ENCODE data around the gene EPO.

The EPO gene

GRCh38 chr7:100679129-100679926 lies 40.9 kb upstream of the EPO start:
- Mint-ChIP-seq H3K4me1 (ENCODE audit: low read depth) (peaks cover 42% of the 10 kb centered on the region), H3K9me3 (no peaks in the 10 kb centered on the region), H3K27me3 (no peaks in the 10 kb centered on the region), H3K36me3 (ENCODE audit: low read depth) (peaks cover 94% of the 10 kb centered on the region), H3K27ac (peak overlapping the region; percentile 9), H3K4me3 (no peak overlapping the region)
- intact Hi-C loops (cut with micrococcal nuclease): loop anchor here (10.0 kb wide), 1 partner anchor 95 kb away; the partner anchor contains the start of genes FBXO24 and LRCH4

- Mint-ChIP-seq H3K36me3 (ENCODE audit: low read depth) (peaks cover 94% of the 10 kb centered on the region), H3K4me1 (ENCODE audit: low read depth) (peaks cover 42% of the 10 kb centered on the region), H3K9me3 (no peaks in the 10 kb centered on the region), H3K4me3 (no peak overlapping the region), H3K27ac (peak overlapping the region; percentile 9), H3K27me3 (no peaks in the 10 kb centered on the region)
- intact Hi-C loops (cut with micrococcal nuclease): loop anchor here (10.0 kb wide), 1 partner anchor 95 kb away; the partner anchor contains the start of genes FBXO24 and LRCH4
Observed at GRCh38 chr7:100679927-100680575, 40.2 kb upstream of the EPO start.

GRCh38 chr7:100680576-100681271 lies 39.5 kb upstream of the EPO start:
- Mint-ChIP-seq H3K27ac (peak overlapping the region; percentile 9), H3K4me3 (no peak overlapping the region), H3K36me3 (ENCODE audit: low read depth) (peaks cover 100% of the 10 kb centered on the region)

DNA sequence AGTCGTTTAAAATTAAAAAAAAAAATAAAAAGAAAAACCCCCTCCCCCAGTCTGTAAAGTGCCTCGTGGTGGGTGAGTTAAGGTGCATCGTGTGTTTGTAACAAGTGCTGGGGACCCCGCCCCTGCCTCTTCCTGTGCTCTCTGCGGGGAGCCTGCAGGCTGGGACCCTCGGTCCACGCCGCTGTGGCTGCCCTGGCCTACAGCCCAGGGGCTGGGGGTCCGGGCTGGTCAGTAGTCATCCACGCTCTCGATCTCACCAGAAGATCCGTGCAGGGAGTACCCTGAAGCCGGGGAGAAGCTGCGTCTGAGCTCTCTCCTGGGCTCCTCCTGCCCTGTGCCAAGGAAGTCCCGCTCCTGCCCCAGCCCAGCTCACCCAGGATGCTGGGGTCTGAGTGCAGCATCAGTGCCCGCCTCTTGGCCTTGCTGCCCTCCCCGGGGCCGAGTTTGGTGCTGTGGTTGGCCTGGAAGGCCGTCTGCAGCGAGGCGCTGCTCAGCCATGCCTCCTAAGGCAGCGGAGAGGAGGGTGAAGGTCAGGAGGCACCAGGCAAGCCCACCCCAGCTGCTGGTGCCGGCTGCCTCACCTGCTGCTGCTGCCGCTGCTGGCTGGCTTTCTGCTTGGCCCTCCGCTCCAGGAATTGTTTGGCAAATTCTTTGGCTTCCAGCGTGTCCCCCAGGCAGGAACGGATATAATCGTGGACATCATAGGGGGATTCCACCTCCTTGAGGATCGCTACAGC lies 38.6 kb upstream of the EPO start:
- H3K4me1 Mint-ChIP-seq (ENCODE audit: low read depth): peaks cover 36% of the 10 kb centered on the region
- no peak overlapping the region for H3K4me3 Mint-ChIP-seq
- intact Hi-C loops (cut with micrococcal nuclease): no loop called here
- peaks cover 100% of the 10 kb centered on the region for H3K36me3 Mint-ChIP-seq (ENCODE audit: low read depth)
- H3K27me3 Mint-ChIP-seq: no peaks in the 10 kb centered on the region
- H3K27ac Mint-ChIP-seq: no peak overlapping the region
- H3K9me3 Mint-ChIP-seq: no peaks in the 10 kb centered on the region

More at GRCh38 chr7:100680576-100681271, 39.5 kb upstream of the EPO start:
- Mint-ChIP-seq H3K4me1 (ENCODE audit: low read depth) (peaks cover 42% of the 10 kb centered on the region), H3K9me3 (no peaks in the 10 kb centered on the region), H3K27me3 (no peaks in the 10 kb centered on the region)
- intact Hi-C loops (cut with micrococcal nuclease): no loop called here

GRCh38 chr7:100682228-100682741 lies 38.0 kb upstream of the EPO start:
- peaks cover 32% of the 10 kb centered on the region for H3K4me1 Mint-ChIP-seq (ENCODE audit: low read depth)
- H3K27me3 Mint-ChIP-seq: no peaks in the 10 kb centered on the region
- H3K27ac Mint-ChIP-seq: no peak overlapping the region
- intact Hi-C loops (cut with micrococcal nuclease): no loop called here
- H3K9me3 Mint-ChIP-seq: no peaks in the 10 kb centered on the region
- peaks cover 100% of the 10 kb centered on the region for H3K36me3 Mint-ChIP-seq (ENCODE audit: low read depth)
- H3K4me3 Mint-ChIP-seq: no peak overlapping the region

DNA sequence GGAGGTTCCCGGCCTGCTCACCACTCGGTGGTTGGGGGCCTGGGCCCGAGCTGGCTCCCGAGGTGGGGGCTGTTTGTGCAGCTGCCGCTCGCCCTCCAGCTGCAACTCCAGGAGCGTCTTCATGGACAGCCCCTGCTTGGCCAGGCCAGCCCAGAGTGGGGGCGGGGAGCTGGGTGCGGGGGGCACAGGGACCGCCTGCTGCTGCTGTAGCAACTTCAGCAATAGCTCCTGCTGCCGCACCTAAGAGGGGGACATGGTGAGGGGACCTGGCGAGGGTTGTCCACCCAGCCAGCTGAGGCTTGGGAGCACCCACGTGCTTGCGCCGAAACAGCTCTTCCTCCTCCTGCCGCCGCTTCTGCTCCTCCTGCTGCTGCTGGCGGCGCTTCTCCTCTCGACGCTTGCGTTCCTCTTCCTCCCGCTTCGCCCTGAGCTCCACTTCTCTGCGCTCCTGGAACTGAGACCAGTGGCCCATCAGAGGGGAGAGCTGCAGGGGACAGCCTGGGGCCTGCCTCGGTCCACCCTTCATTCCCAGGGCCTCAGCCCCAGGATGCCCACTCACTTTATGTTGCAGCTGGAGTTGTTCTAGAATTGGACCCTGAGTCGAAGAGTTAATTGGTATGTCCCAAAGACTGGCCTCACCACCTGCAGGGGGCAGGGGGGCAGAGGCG lies 37.1 kb upstream of the EPO start:
- intact Hi-C loops (cut with micrococcal nuclease): no loop called here
- Mint-ChIP-seq H3K27me3 (no peaks in the 10 kb centered on the region), H3K27ac (no peak overlapping the region), H3K9me3 (no peaks in the 10 kb centered on the region), H3K4me3 (no peak overlapping the region), H3K4me1 (ENCODE audit: low read depth) (peaks cover 28% of the 10 kb centered on the region), H3K36me3 (ENCODE audit: low read depth) (peaks cover 100% of the 10 kb centered on the region)

GRCh38 chr7:100683659-100684533 lies 36.4 kb upstream of the EPO start:
- Mint-ChIP-seq H3K4me3 (no peak overlapping the region), H3K27me3 (no peaks in the 10 kb centered on the region), H3K27ac (no peak overlapping the region), H3K4me1 (ENCODE audit: low read depth) (peaks cover 30% of the 10 kb centered on the region), H3K9me3 (no peaks in the 10 kb centered on the region), H3K36me3 (ENCODE audit: low read depth) (peaks cover 100% of the 10 kb centered on the region)
- intact Hi-C loops (cut with micrococcal nuclease): no loop called here

DNA sequence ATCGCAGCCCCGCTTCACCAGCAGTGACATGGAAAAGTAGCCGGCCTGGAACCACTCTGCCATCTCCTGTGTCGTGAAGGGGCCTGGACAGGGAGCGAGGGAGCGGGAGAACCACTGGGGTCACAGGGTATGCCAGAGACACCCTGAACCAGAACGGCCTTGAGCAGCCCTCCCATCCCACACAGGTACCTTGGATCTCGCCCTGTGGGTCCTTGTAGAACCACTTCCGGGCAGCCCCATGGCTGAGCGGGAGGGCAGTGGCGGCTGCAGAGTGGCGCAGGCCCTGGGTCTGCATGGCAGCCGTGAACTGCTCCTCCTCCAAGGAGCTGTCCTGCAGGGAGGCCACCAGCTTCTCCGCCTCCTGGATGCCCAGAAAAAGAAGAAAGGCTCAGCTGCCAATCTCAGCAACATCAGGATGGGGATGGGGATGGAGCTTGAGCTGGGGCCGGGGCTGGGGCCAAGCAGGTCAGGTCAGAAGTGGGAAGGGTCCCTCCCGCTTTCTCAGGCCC lies 35.7 kb upstream of the EPO start:
- Mint-ChIP-seq H3K27ac (no peak overlapping the region), H3K36me3 (ENCODE audit: low read depth) (peaks cover 100% of the 10 kb centered on the region), H3K4me1 (ENCODE audit: low read depth) (peaks cover 31% of the 10 kb centered on the region), H3K4me3 (no peak overlapping the region), H3K27me3 (no peaks in the 10 kb centered on the region), H3K9me3 (no peaks in the 10 kb centered on the region)
- intact Hi-C loops (cut with micrococcal nuclease): no loop called here

DNA sequence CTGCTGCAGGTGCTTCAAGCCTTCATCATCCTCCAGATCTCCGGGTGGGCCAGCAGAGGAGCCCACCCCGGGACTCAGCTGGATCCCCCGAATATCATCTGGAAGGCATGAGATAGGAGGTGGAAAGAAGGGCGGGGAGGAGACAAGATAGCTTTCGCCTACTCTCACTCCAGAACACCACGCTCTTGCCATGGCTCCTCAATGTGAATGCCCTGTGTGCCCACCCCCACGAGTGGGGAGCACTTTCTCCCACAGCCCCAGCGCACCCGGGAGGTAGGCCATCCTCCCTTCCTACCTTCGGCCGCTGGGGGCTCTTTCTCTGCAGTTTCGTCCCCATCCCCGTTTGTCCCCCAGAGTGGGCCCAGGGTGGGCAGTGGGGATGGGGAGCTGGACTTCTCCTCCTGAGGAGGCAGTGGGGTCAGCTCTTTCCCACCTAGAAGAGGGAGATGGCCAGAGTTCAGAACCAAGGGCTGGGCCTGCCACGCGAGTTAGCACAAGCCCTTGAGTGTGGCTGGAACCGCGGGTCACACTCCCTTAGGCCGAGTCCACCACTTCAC lies 35.1 kb upstream of the EPO start:
- Mint-ChIP-seq H3K4me3 (no peak overlapping the region), H3K27me3 (no peaks in the 10 kb centered on the region), H3K36me3 (ENCODE audit: low read depth) (peaks cover 99% of the 10 kb centered on the region), H3K9me3 (no peaks in the 10 kb centered on the region), H3K27ac (peak overlapping the region; percentile 44), H3K4me1 (ENCODE audit: low read depth) (peaks cover 33% of the 10 kb centered on the region)
- intact Hi-C loops (cut with micrococcal nuclease): no loop called here

GRCh38 chr7:100685631-100686145 lies 34.6 kb upstream of the EPO start:
- H3K9me3 Mint-ChIP-seq: no peaks in the 10 kb centered on the region
- H3K4me3 Mint-ChIP-seq: no peak overlapping the region
- peaks cover 27% of the 10 kb centered on the region for H3K4me1 Mint-ChIP-seq (ENCODE audit: low read depth)
- intact Hi-C loops (cut with micrococcal nuclease): no loop called here
- no peaks in the 10 kb centered on the region for H3K27me3 Mint-ChIP-seq
- H3K36me3 Mint-ChIP-seq (ENCODE audit: low read depth): peaks cover 93% of the 10 kb centered on the region
- peak overlapping the region; percentile 44 for H3K27ac Mint-ChIP-seq

DNA sequence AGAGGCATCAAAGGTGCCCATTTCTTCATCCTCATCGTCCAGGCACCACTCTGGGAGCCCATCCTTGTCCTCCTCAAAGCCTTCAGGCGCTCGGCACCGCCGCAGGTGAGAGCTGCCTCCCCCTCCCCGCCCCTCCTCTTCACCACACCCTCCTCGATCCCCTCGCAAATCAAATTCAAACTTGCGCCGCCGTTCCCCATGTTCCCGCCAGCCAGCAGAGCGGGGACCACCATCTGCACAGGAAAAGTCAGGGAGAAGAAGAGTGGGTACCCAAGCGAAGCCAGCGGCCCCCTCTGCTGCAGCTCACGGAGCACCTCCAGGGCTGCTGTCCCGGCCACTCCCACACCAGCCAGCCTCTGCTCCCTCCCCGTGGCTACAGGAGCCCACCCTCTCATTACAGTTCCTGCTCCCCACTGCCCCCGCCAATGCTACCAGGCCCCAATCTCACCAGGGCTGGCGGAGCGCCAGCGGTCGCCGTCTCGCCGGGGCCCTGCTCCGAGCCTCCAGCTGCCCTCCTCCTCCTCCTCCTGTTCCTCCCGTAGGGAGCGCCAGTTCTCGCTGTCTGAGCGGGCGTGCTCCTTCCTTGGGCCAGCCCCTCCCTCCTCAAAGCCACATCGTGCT lies 34.0 kb upstream of the EPO start:
- peaks cover 87% of the 10 kb centered on the region for H3K36me3 Mint-ChIP-seq (ENCODE audit: low read depth)
- no peak overlapping the region for H3K27ac Mint-ChIP-seq
- H3K9me3 Mint-ChIP-seq: no peaks in the 10 kb centered on the region

More for the DNA sequence above, 34.0 kb upstream of the EPO start:
- H3K4me1 Mint-ChIP-seq (ENCODE audit: low read depth): peaks cover 30% of the 10 kb centered on the region
- H3K27me3 Mint-ChIP-seq: no peaks in the 10 kb centered on the region
- H3K4me3 Mint-ChIP-seq: no peak overlapping the region
- intact Hi-C loops (cut with micrococcal nuclease): no loop called here
